Large intestine (tissue), 3 donors: ENCODE data around the gene SUPT7L. TPM values are rescaled to one million over a fixed set of nuclear protein-coding genes. Genes with fewer than 3 reads are reported as not detected.

ENCODE experiments used
- DNase-seq, 2 donors: peaks; one replicate each; pipeline versions ENCODE4 v3.0.0 to v3.0.0-alpha.2; 2013
- H3K27ac ChIP-seq: one replicate; pipeline ENCODE4 v1.5.1; 2013; ENCODE audit warnings: low read length
- H3K27me3 ChIP-seq: 2 replicates; pipeline ENCODE4 v1.6.1; 2013; ENCODE audit warnings: low read length; ENCODE audit not compliant: control insufficient read depth, insufficient read depth
- H3K36me3 ChIP-seq: 2 replicates; pipeline ENCODE4 v1.6.1; 2013; ENCODE audit warnings: low read length; ENCODE audit not compliant: control insufficient read depth, insufficient read depth
- H3K4me1 ChIP-seq: one replicate; pipeline ENCODE4 v1.6.1; 2013; ENCODE audit warnings: low read length; ENCODE audit not compliant: control insufficient read depth, insufficient read depth
- H3K4me3 ChIP-seq: one replicate; pipeline ENCODE4 v1.5.1; 2013; ENCODE audit warnings: low read length
- H3K9me3 ChIP-seq: one replicate; pipeline ENCODE4 v1.6.1; 2013; ENCODE audit warnings: mild to moderate bottlenecking, low read depth, low read length, moderate library complexity; ENCODE audit not compliant: control insufficient read depth
- WGBS: methylation state at CpG from one replicate; pipeline ENCODE4 v1.1.5; 2013; ENCODE audit warnings: low lambda C conversion rate; ENCODE audit not compliant: insufficient coverage; 5-methylcytosine and 5-hydroxymethylcytosine counted together
- polyA plus RNA-seq: library from polyadenylated mRNA; unstranded; fragments of 120-200 nt; gene quantifications from one replicate; pipeline ENCODE4 v1.2.1, GENCODE V29; 2013

The SUPT7L gene
- polyA plus RNA-seq, 1 donor: 49.6 TPM

DNA sequence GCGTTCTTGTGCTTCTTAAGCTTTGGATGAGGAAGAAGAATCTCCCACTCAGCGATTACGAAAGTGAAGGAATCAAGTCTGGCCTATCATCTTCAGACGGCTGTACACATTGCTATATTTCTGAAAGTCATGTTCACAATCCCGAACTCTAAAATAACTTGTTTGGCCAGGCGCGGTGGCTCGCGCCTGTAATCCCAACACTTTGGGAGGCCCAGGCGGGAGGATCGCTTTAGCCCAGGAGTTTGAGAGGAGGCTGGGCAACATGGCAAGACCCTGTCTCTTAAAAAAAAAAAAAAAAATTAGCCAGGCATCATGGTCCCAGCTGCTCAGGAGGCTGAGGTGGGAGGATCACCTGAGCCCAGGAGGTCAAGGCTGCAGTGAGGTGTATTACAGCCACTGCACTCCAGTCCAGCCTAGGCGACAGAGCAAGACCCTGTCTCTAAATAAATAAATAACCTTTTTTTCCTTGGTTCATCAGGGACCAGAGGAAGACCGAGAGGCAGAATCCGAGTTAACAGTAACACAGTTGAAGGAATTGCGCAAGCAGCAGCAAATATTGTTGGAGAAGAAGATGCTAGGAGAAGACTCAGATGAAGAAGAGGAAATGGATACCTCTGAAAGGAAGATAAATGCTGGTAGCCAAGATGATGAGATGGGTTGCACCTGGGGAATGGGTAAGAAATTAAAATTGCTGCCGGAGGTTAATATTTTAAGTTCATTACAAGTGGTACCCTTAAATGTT is 1.4 kb upstream of the SUPT7L start:
- H3K4me1 ChIP-seq: peaks cover 7% of the 10 kb centered on the region
- no peak overlapping the region for H3K27ac ChIP-seq
- peak overlapping the region; percentile 82 for H3K4me3 ChIP-seq
- H3K9me3 ChIP-seq: no peaks in the 10 kb centered on the region
- 96% methylated on average over 4 of the region's 16 CpGs for WGBS
- DNase-seq: no peak
- no peaks in the 10 kb centered on the region for H3K27me3 ChIP-seq
- peaks cover 26% of the 10 kb centered on the region for H3K36me3 ChIP-seq

GRCh38 chr2:27664154-27664574 is 750 bp upstream of the SUPT7L start:
- Histone ChIP-seq H3K4me1 (peaks cover 7% of the 10 kb centered on the region), H3K4me3 (peak overlapping the region; percentile 82), H3K36me3 (peaks cover 26% of the 10 kb centered on the region), H3K27me3 (no peaks in the 10 kb centered on the region), H3K9me3 (no peaks in the 10 kb centered on the region), H3K27ac (no peak overlapping the region)
- DNase-seq: peak in 1 of 2 donors; percentile 10
- WGBS: no CpG with 5 or more reads among the region's 28 CpGs

DNA sequence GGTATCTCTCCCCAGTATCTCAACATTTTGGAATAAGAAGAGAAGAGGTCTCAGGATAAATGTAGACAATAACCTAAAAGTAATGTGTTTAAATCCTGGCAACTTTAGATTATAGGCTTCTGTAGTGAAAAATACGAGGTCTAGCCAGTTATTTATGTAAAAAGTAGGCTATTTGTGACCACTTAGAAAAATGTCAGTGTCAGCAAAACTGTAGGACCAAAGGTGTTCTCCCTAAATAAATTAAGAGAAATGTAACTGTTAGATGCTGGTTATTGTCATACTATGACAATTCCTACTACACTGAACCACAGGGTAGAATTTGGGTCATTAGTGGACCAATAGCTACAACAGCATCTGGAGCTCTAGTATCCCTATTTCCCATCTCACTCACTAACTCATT is 2.0 kb downstream of the SUPT7L start:
- Histone ChIP-seq H3K27me3 (no peaks in the 10 kb centered on the region), H3K36me3 (peaks cover 33% of the 10 kb centered on the region), H3K4me3 (no peak overlapping the region), H3K27ac (no peak overlapping the region), H3K9me3 (no peaks in the 10 kb centered on the region), H3K4me1 (peaks cover 7% of the 10 kb centered on the region)
- 100% methylated on average over 1 of the region's 1 CpG for WGBS
- DNase-seq: no peak

DNA sequence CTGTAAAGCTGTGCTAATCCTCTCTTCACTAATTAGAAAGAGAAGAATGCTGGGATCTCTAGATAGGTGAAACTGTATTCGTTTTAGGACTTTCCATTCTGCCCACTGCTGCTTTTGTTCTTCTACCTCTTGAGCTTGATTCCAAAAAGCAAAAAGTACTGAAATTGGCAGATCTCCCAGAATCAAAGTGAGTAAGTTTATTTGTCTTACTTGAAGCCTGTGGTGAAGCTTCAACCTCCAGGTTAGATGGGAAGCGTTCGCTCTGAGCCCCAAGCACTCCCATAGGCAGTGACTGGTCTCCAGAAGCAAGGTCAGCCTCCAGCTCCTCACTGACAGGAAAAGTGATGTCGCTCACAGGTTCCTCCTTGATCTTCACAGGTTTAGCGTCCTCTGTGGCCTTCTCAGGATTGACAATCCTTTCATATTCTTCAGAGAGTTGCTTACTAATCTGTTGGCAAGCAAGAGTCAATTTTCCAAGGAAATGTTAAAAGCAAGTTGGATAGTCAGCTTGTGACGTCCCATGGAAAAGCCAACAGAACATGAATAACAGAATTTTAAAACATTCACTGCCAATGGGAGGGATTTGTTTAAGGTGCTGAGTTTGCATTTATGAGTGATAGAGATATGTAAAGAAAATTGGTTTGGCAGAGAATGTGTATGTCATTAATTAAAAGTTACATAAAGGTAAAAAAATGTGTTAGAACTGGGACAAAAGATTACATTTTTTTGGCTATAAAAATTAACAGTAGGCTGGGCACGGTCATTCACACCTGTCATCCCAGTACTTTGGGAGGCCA is 8.1 kb downstream of the SUPT7L start:
- no peak for DNase-seq
- Histone ChIP-seq H3K4me1 (no peaks in the 10 kb centered on the region), H3K27ac (no peak overlapping the region), H3K4me3 (no peak overlapping the region), H3K27me3 (no peaks in the 10 kb centered on the region), H3K9me3 (no peaks in the 10 kb centered on the region), H3K36me3 (peaks cover 67% of the 10 kb centered on the region)
- no CpG with 5 or more reads among the region's 7 CpGs for WGBS

DNA sequence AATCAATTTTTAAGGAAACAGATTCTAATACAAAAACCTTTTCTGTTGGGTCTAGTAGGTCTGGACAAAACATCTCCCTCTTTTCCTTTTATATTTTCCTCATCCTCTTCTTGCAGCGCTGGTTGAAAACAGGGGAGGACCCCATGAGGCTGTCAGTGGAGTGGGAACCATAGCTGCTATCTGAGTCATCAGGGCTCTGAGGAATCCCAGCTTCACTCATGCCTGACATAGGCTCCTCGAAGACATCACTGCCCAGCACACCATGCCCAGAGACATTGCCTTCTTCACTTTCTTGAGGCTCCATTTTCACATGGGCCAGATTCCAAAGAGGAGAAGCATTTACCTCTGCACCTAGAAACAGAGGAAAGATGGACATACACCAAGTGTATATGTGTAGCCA is 10.0 kb downstream of the SUPT7L start:
- no peaks in the 10 kb centered on the region for H3K27me3 ChIP-seq
- no peaks in the 10 kb centered on the region for H3K9me3 ChIP-seq
- H3K4me3 ChIP-seq: no peak overlapping the region
- no peak overlapping the region for H3K27ac ChIP-seq
- H3K36me3 ChIP-seq: peaks cover 71% of the 10 kb centered on the region
- no peaks in the 10 kb centered on the region for H3K4me1 ChIP-seq
- no peak for DNase-seq
- no CpG with 5 or more reads among the region's 2 CpGs for WGBS

DNA sequence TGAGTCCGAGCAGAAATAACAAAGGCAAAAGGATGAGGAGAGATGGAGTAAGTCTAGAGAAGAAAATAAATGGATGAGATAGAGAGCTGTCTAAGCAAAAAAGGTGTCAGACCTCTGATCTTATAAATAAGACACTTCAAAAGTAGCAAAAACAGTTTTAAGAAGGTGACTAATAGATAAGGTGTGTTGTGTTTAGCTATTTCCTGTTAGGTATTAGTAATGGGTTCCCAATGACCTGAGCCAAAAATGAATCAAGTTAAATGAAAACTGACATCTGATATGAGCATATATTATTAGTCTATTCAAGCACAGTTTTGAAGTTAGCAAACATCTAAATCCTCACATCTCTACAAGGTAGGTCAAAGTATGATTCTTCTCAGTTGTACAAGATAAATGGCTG is 10.6 kb downstream of the SUPT7L start:
- Histone ChIP-seq H3K4me3 (no peak overlapping the region), H3K4me1 (no peaks in the 10 kb centered on the region), H3K9me3 (no peaks in the 10 kb centered on the region), H3K36me3 (peaks cover 77% of the 10 kb centered on the region), H3K27ac (no peak overlapping the region), H3K27me3 (no peaks in the 10 kb centered on the region)
- whole genome bisulfite sequencing: 100% methylated on average over 1 of the region's 1 CpG
- DNase-seq: no peak

DNA sequence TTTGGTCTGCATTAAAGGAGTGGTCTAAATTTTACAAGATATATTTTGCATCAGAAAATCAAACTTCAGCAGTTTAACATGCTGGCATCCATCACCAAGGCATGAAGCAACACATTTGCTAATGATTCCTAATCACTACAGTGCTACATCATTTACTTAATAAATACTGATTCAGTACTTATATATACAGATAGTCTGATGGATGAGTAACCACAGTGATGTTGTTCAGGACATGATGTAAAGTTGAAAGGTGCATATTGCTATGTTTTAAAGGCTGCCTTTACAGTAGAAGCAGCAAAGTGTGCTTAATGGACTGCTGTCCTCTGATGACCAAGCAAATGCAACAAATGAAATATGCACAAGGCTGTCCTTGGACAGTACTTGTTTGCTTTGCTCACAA is 11.1 kb downstream of the SUPT7L start:
- Histone ChIP-seq H3K36me3 (peaks cover 76% of the 10 kb centered on the region), H3K27me3 (no peaks in the 10 kb centered on the region), H3K27ac (no peak overlapping the region), H3K4me1 (no peaks in the 10 kb centered on the region), H3K9me3 (no peaks in the 10 kb centered on the region), H3K4me3 (no peak overlapping the region)
- no peak for DNase-seq

GRCh38 chr2:27651056-27651455 is 12.4 kb downstream of the SUPT7L start:
- Histone ChIP-seq H3K27ac (no peak overlapping the region), H3K27me3 (no peaks in the 10 kb centered on the region), H3K4me1 (no peaks in the 10 kb centered on the region), H3K9me3 (no peaks in the 10 kb centered on the region), H3K4me3 (no peak overlapping the region), H3K36me3 (peaks cover 70% of the 10 kb centered on the region)
- DNase-seq: no peak
- 80% methylated on average over 2 of the region's 4 CpGs for WGBS

GRCh38 chr2:27647737-27648136 is 15.7 kb downstream of the SUPT7L start:
- no CpG with 5 or more reads among the region's 4 CpGs for WGBS
- DNase-seq: no peak
- Histone ChIP-seq H3K27ac (no peak overlapping the region), H3K36me3 (peaks cover 53% of the 10 kb centered on the region), H3K27me3 (no peaks in the 10 kb centered on the region), H3K4me1 (no peaks in the 10 kb centered on the region), H3K9me3 (no peaks in the 10 kb centered on the region), H3K4me3 (no peak overlapping the region)

- Histone ChIP-seq H3K27me3 (no peaks in the 10 kb centered on the region), H3K9me3 (no peaks in the 10 kb centered on the region), H3K27ac (no peak overlapping the region), H3K4me3 (no peak overlapping the region), H3K36me3 (peaks cover 52% of the 10 kb centered on the region), H3K4me1 (no peaks in the 10 kb centered on the region)
- DNase-seq: no peak
These were observed 16.1 kb downstream of the SUPT7L start for GRCh38 chr2:27647289-27647688.

- no peak for DNase-seq
- Histone ChIP-seq H3K4me1 (no peaks in the 10 kb centered on the region), H3K36me3 (peaks cover 51% of the 10 kb centered on the region), H3K9me3 (no peaks in the 10 kb centered on the region), H3K27me3 (no peaks in the 10 kb centered on the region), H3K4me3 (no peak overlapping the region), H3K27ac (no peak overlapping the region)
These were observed 18.2 kb downstream of the SUPT7L start for GRCh38 chr2:27645197-27645596.
